Measurements from ENCODE around the gene AFM. TPM values are rescaled to one million over a fixed set of nuclear protein-coding genes. Genes with fewer than 3 reads are reported as not detected.

AFM gene
- polyA plus RNA-seq, 2 of the 4 experiments (the other 2 are of a cell fraction), result not detected

- FAIRE-seq, result no peak
- 0 out of 3 replicates have a peak overlapping the region, but pooled peaks have one; percentile 24 for H3K4me2 ChIP-seq
- H3K4me3 ChIP-seq, result no peak overlapping the region
- DNase-seq (ENCODE audit: low read depth in 1 of 2, low spot score in 1 of 2), result peak in 1 of 2 experiments; percentile 24
- WGBS (ENCODE audit: missing lambda C conversion rate), result 43% methylated on average over 4 of the region's 4 CpGs
- H3K27ac ChIP-seq, result 0 out of 6 replicates have a peak overlapping the region, but pooled peaks of 1 of the 2 experiments have one; percentile 31
- POLR2A ChIA-PET, result no interaction called here
- peaks cover 5% of the 10 kb centered on the region; the same call in 2 of the 3 replicates for H3K4me1 ChIP-seq
- TF ChIP-seq KDM1A (IDR thresholded peaks at IDR 0.05; ENCODE audit: low read depth) (no peak), CEBPB (IDR thresholded peaks at IDR 0.05) (no peak), FOSL2 (IDR thresholded peaks at IDR 0.05) (no peak), FOSL2 (CRISPR knock-in tag; IDR thresholded peaks at IDR 0.05) (no peak), JUNB (IDR thresholded peaks at IDR 0.05) (no peak), TFCP2L1 (CRISPR knock-in tag; IDR thresholded peaks at IDR 0.05) (no peak), ESRRA (IDR thresholded peaks at IDR 0.05; ENCODE audit: borderline replicate concordance, low read length) (no peak), REST (IDR thresholded peaks at IDR 0.05) (no peak), GATA3 (IDR thresholded peaks at IDR 0.05; ENCODE audit: borderline replicate concordance) (no peak), ATOH8 (CRISPR knock-in tag; IDR thresholded peaks at IDR 0.05; ENCODE audit: low read depth) (no peak), KDM5A (IDR thresholded peaks at IDR 0.05) (no peak), TP53 (CRISPR knock-in tag; IDR thresholded peaks at IDR 0.05) (no peak), SMC3 (IDR thresholded peaks at IDR 0.05) (no peak), FOXS1 (CRISPR knock-in tag; IDR thresholded peaks at IDR 0.05) (no peak), CBX8 (IDR thresholded peaks at IDR 0.05) (no peak), POLR2A (IDR thresholded peaks at IDR 0.05; ENCODE audit: low read length) (no peak), BCL3 (IDR thresholded peaks at IDR 0.05) (no peak)
- no peak for ATAC-seq
- CTCF ChIA-PET, result interaction anchor here (0.6 kb wide), 1 partner anchor 8 kb away, joined by 3 read pairs; no protein-coding TSS in a partner anchor
- H3K9me3 ChIP-seq, result no peaks in the 10 kb centered on the region
Observed at GRCh38 chr4:73520821-73521220, 39.3 kb downstream of the AFM start.

GRCh38 chr4:73523126-73523525 is 41.6 kb downstream of the AFM start:
- H3K4me3 ChIP-seq, result no peak overlapping the region
- TF ChIP-seq RAD21 (conservative IDR thresholded peaks at IDR 0.05 in 1 of 2, IDR thresholded peaks at IDR 0.05 in 1 of 2) (peak in 1 of 2 experiments; percentile 26; a peak in 2 of 5 replicates), REST (IDR thresholded peaks at IDR 0.05) (no peak), BCL3 (IDR thresholded peaks at IDR 0.05) (no peak), HES2 (IDR thresholded peaks at IDR 0.05) (no peak), CBX8 (IDR thresholded peaks at IDR 0.05) (no peak)
- CTCF ChIA-PET, result interaction anchor here (1.1 kb wide), 1 partner anchor 10 kb away, joined by 4 read pairs; no protein-coding TSS in a partner anchor
- DNase-seq (ENCODE audit: low read depth in 1 of 2, low spot score in 1 of 2) (no peak), ATAC-seq (no peak), FAIRE-seq (no peak)
- POLR2A ChIA-PET, result no interaction called here
- WGBS (ENCODE audit: missing lambda C conversion rate), result 64% methylated on average over 2 of the region's 2 CpGs
- H3K4me2 ChIP-seq, result no peak overlapping the region
- no peak overlapping the region for H3K27ac ChIP-seq
- no peaks in the 10 kb centered on the region for H3K9me3 ChIP-seq
- H3K4me1 ChIP-seq, result peaks cover 5% of the 10 kb centered on the region; the same call in 2 of the 3 replicates

All from A549 (cell line).